Adipose tissue (tissue), 3 donors: ENCODE data around the gene DOK7. TPM values are rescaled to one million over a fixed set of nuclear protein-coding genes. Genes with fewer than 3 reads are reported as not detected.
"Not testable (repeated sequence)": the region's sequence is repeated elsewhere in the genome, so short reads cannot be mapped to it uniquely, and the experiment has no call there.

Source experiments
- H3K27ac ChIP-seq: one replicate; pipeline ENCODE4 v1.5.1; 2013; ENCODE audit warnings: low read depth, low read length
- WGBS, 3 donors: extraction: QIAGEN DNeasy Blood & Tissue Kit; methylation state at CpG; one replicate each; pipeline ENCODE4 v1.1.7; 2013; 5-methylcytosine and 5-hydroxymethylcytosine counted together
- polyA plus RNA-seq, 3 donors: library from polyadenylated mRNA; stranded (reverse); fragments of 200-250 nt; gene quantifications; one replicate each; pipeline ENCODE4 v1.2.3, GENCODE V29; 2013
- donor health status: healthy with polysubstance abuse.
- donor health status: Bipolar disorder and iron deficiency.
- donor health status: healthy.

DOK7 gene
- polyA plus RNA-seq, 3 donors: 0.11 to 2.1 (median 0.18) TPM

GRCh38 chr4:3505231-3505630 is 42.1 kb downstream of the DOK7 start:
- no peak overlapping the region for H3K27ac ChIP-seq
- WGBS, 3 donors: 92 to 99% (median 98%) methylated on average over 16 of the region's 16 CpGs

GRCh38 chr4:3508542-3508941 is 45.4 kb downstream of the DOK7 start:
- 63 to 92% (median 71%) methylated on average over 10 of the region's 10 CpGs for WGBS, 3 donors

GRCh38 chr4:3510481-3510880 is 47.4 kb downstream of the DOK7 start:
- WGBS, 3 donors: 95% methylated on average over 16 of the region's 16 CpGs
- no peak overlapping the region for H3K27ac ChIP-seq

More at GRCh38 chr4:3508542-3508941, 45.4 kb downstream of the DOK7 start:
- H3K27ac ChIP-seq: no peak overlapping the region

- H3K27ac ChIP-seq: no peak overlapping the region
- WGBS, 3 donors: 94 to 98% (median 95%) methylated on average over 6 of the region's 6 CpGs
Measured at GRCh38 chr4:3511187-3511586, 48.1 kb downstream of the DOK7 start.

GRCh38 chr4:3511601-3512000 is 48.5 kb downstream of the DOK7 start:
- WGBS, 3 donors: 96 to 99% (median 97%) methylated on average over 20 of the region's 27 CpGs

GRCh38 chr4:3512279-3512678 is 49.2 kb downstream of the DOK7 start:
- WGBS, 3 donors: 78 to 90% (median 86%) methylated on average over 13 of the region's 13 CpGs
- no peak overlapping the region for H3K27ac ChIP-seq

More at GRCh38 chr4:3511601-3512000, 48.5 kb downstream of the DOK7 start:
- not testable (repeated sequence) for H3K27ac ChIP-seq

GRCh38 chr4:3512719-3513118 is 49.6 kb downstream of the DOK7 start:
- 93 to 95% (median 94%) methylated on average over 22 of the region's 22 CpGs for WGBS, 3 donors
- H3K27ac ChIP-seq: no peak overlapping the region

GRCh38 chr4:3513807-3514206 is 50.7 kb downstream of the DOK7 start:
- no peak overlapping the region for H3K27ac ChIP-seq
- WGBS, 3 donors: 93 to 97% (median 95%) methylated on average over 18 of the region's 18 CpGs

GRCh38 chr4:3514221-3514780 is 51.2 kb downstream of the DOK7 start:
- WGBS, 3 donors: 84 to 89% (median 84%) methylated on average over 17 of the region's 17 CpGs

GRCh38 chr4:3514806-3515501 is 51.8 kb downstream of the DOK7 start:
- WGBS, 3 donors: 86 to 93% (median 86%) methylated on average over 29 to 31 of the region's 31 CpGs
- H3K27ac ChIP-seq: no peak overlapping the region

More at GRCh38 chr4:3514221-3514780, 51.2 kb downstream of the DOK7 start:
- no peak overlapping the region for H3K27ac ChIP-seq

GRCh38 chr4:3515646-3516045 is 52.5 kb downstream of the DOK7 start:
- H3K27ac ChIP-seq: no peak overlapping the region
- 80 to 87% (median 85%) methylated on average over 15 of the region's 15 CpGs for WGBS, 3 donors

GRCh38 chr4:3516061-3516835 is 53.1 kb downstream of the DOK7 start:
- 90 to 93% (median 91%) methylated on average over 32 of the region's 32 CpGs for WGBS, 3 donors

GRCh38 chr4:3516836-3517730 is 54.0 kb downstream of the DOK7 start:
- WGBS, 3 donors: 91 to 94% (median 93%) methylated on average over 29 of the region's 29 CpGs
- H3K27ac ChIP-seq: no peak overlapping the region

More at GRCh38 chr4:3516061-3516835, 53.1 kb downstream of the DOK7 start:
- H3K27ac ChIP-seq: no peak overlapping the region

- WGBS, 3 donors: 95 to 97% (median 95%) methylated on average over 49 of the region's 49 CpGs
- H3K27ac ChIP-seq: no peak overlapping the region
Measured at GRCh38 chr4:3517731-3518510, 54.8 kb downstream of the DOK7 start.

GRCh38 chr4:3518511-3518880 is 55.4 kb downstream of the DOK7 start:
- H3K27ac ChIP-seq: no peak overlapping the region
- WGBS, 3 donors: 92 to 94% (median 92%) methylated on average over 10 to 11 of the region's 11 CpGs

- WGBS, 3 donors: 90 to 95% (median 93%) methylated on average over 18 of the region's 18 CpGs
Measured at GRCh38 chr4:3518941-3519340, 55.8 kb downstream of the DOK7 start.

GRCh38 chr4:3519468-3520264 is 56.6 kb downstream of the DOK7 start:
- WGBS, 3 donors: 89 to 94% (median 89%) methylated on average over 23 of the region's 23 CpGs
- H3K27ac ChIP-seq: no peak overlapping the region

More at GRCh38 chr4:3518941-3519340, 55.8 kb downstream of the DOK7 start:
- H3K27ac ChIP-seq: no peak overlapping the region
